B cell (primary cell): ENCODE data around the gene KCNQ2. TPM values are rescaled to one million over a fixed set of nuclear protein-coding genes. Genes with fewer than 3 reads are reported as not detected.

Experiments
- ATAC-seq: fragments of 200-7000 bp; cut with Tn5 transposase; one replicate; pipeline ENCODE4 v1.10.0; 2021; ENCODE audit warnings: low read depth, mild to moderate bottlenecking, moderate number of reproducible peaks, moderate library complexity
- CTCF ChIA-PET: fragments of 350-600 bp; sonication (Branson Sonifier 250); formaldehyde crosslinking; loops from one replicate; lab custom pipeline; 2021; ENCODE audit warnings: antibody characterized with exemption, inconsistent platforms; lab: Charles Lee
- POLR2A ChIA-PET: fragments of 350-600 bp; sonication (Branson Sonifier 250); formaldehyde crosslinking; loops from one replicate; lab custom pipeline; 2021; ENCODE audit warnings: antibody characterized with exemption; lab: Charles Lee
- DNase-seq: peaks from one replicate; pipeline ENCODE4 v3.0.0; 2013
- H2AFZ ChIP-seq: 2 replicates; pipeline ENCODE4 v1.6.1; 2012; ENCODE audit warnings: mild to moderate bottlenecking, low read depth, low read length; ENCODE audit not compliant: insufficient read depth, poor library complexity, severe bottlenecking
- H3K27ac ChIP-seq, 2 donors: 1 replicate in 1 of 2; 2 replicates in 1 of 2; pipeline ENCODE4 v1.5.1; 2012 to 2013; ENCODE audit warnings: low read length in 2 of 2, mild to moderate bottlenecking in 2 of 2, moderate library complexity in 1 of 2
- H3K27me3 ChIP-seq, 4 experiments: fragments of 200-600 bp in 1 of 4; sonication (generic) in 1 of 4; replicated peaks in 1 of 4; 1 replicate in 2 of 4; 2 replicates in 2 of 4; pipeline versions ENCODE4 v1.6.1 to v1.7.0; 2013 to 2016; ENCODE audit warnings: low read length in 3 of 4, mild to moderate bottlenecking in 2 of 4, mixed read lengths in 1 of 4, moderate library complexity in 1 of 4; ENCODE audit not compliant: insufficient read depth in 4 of 4, control insufficient read depth in 3 of 4; ENCODE audit errors: control extremely low read depth in 1 of 4
- H3K36me3 ChIP-seq, 2 experiments: replicated peaks in 1 of 2; 1 replicate in 1 of 2; 2 replicates in 1 of 2; pipeline versions ENCODE4 v1.6.1 to v1.7.1; 2013; ENCODE audit warnings: low read length in 1 of 2; ENCODE audit not compliant: insufficient read depth in 2 of 2, control insufficient read depth in 1 of 2; ENCODE audit errors: control extremely low read depth in 1 of 2, extremely low read depth in 1 of 2
- H3K4me1 ChIP-seq, 2 donors: fragments of 200-600 bp in 1 of 2; sonication (generic) in 1 of 2; 1 replicate in 1 of 2; 2 replicates in 1 of 2; pipeline versions ENCODE4 v1.5.1 to v1.6.1; 2013 to 2017; ENCODE audit warnings: low read length in 2 of 2; ENCODE audit not compliant: control insufficient read depth in 2 of 2, insufficient read depth in 2 of 2
- H3K4me2 ChIP-seq: replicated peaks from 2 replicates; pipeline ENCODE3; 2012; ENCODE audit warnings: mild to moderate bottlenecking, low read depth, low read length; ENCODE audit not compliant: poor library complexity, severe bottlenecking
- H3K4me3 ChIP-seq, 5 experiments: fragments of 200-600 bp in 1 of 5; sonication (generic) in 1 of 5; 1 replicate in 3 of 5; 2 replicates in 2 of 5; pipeline versions ENCODE4 v1.5.1 to v1.7.0; 2011 to 2016; ENCODE audit warnings: low read length in 4 of 5, mild to moderate bottlenecking in 4 of 5, low read depth in 2 of 5, control low read depth in 1 of 5, moderate library complexity in 1 of 5; ENCODE audit not compliant: insufficient read depth in 1 of 5; ENCODE audit errors: control extremely low read depth in 1 of 5, extremely low read depth in 1 of 5
- H3K79me2 ChIP-seq: fragments of 200-600 bp; sonication (generic); one replicate; pipeline ENCODE4 v1.6.0; 2016; ENCODE audit warnings: low read length; ENCODE audit not compliant: control insufficient read depth, insufficient read depth
- H3K9ac ChIP-seq: fragments of 200-600 bp; sonication (generic); 2 replicates; pipeline ENCODE4 v1.6.1; 2017; ENCODE audit warnings: mild to moderate bottlenecking, low read length, moderate library complexity
- H3K9me3 ChIP-seq, 3 donors: one replicate each; pipeline versions ENCODE4 v1.6.1 to v1.7.1; 2013; ENCODE audit warnings: low read length in 2 of 3; ENCODE audit not compliant: control insufficient read depth in 2 of 3, insufficient read depth in 1 of 3; ENCODE audit errors: control extremely low read depth in 1 of 3
- H4K20me1 ChIP-seq: 2 replicates; pipeline ENCODE4 v1.6.0; 2012; ENCODE audit warnings: mild to moderate bottlenecking, low read length; ENCODE audit not compliant: insufficient read depth, control insufficient read depth, poor library complexity, severe bottlenecking
- H3K27ac Mint-ChIP-seq: one replicate; pipeline ENCODE4 v1.8.0; 2021; ENCODE audit warnings: mixed read lengths
- H3K27me3 Mint-ChIP-seq: one replicate; pipeline ENCODE4 v1.8.0; 2021; ENCODE audit warnings: mixed read lengths
- H3K4me1 Mint-ChIP-seq: one replicate; pipeline ENCODE4 v1.8.0; 2021; ENCODE audit warnings: mixed read lengths
- H3K4me3 Mint-ChIP-seq: one replicate; pipeline ENCODE4 v1.8.0; 2021; ENCODE audit warnings: mixed read lengths
- H3K9me3 Mint-ChIP-seq: one replicate; pipeline ENCODE4 v1.8.0; 2022; ENCODE audit warnings: mixed read lengths; ENCODE audit not compliant: insufficient read depth
- CTCF ChIP-seq: fragments of 200-600 bp; IDR thresholded peaks from one replicate; pipeline ENCODE4 v1.8.0; 2022; ENCODE audit warnings: antibody characterized with exemption, mild to moderate bottlenecking
- EZH2 ChIP-seq: IDR thresholded peaks from 2 replicates; pipeline ENCODE4 v1.6.1; 2012; ENCODE audit warnings: borderline replicate concordance, low read depth, mild to moderate bottlenecking, moderate library complexity, low read length; ENCODE audit not compliant: insufficient read depth, poor library complexity, severe bottlenecking
- WGBS: methylation state at CpG from one replicate; pipeline ENCODE4 v1.1.5; 2013; ENCODE audit warnings: missing lambda C conversion rate; ENCODE audit not compliant: insufficient coverage; 5-methylcytosine and 5-hydroxymethylcytosine counted together
- intact Hi-C: fragments of 100-400 bp; cut with micrococcal nuclease; formaldehyde crosslinking; loops from one replicate; pipeline ENCODE4 v1.10.0; 2022
- polyA plus RNA-seq: library from polyadenylated mRNA; depleted of rRNA; stranded (reverse); fragments of >200 nt; gene quantifications from 2 replicates; pipeline ENCODE4 v1.2.3, GENCODE V29; 2012
- total RNA-seq, 2 donors: library from RNA; stranded (reverse); fragments of 120-200 nt in 1 of 2; gene quantifications; 1 replicate in 1 of 2; 2 replicates in 1 of 2; pipeline versions ENCODE4 v1.2.3 to v1.2.4, GENCODE V29; 2013 to 2022

The KCNQ2 gene
- total and polyA plus RNA-seq, 2 donors (not counting 1 experiment from before 2014, with no cell fraction given): 0.12 TPM; not detected in 1

- Mint-ChIP-seq H3K27me3 (no peaks in the 10 kb centered on the region), H3K4me1 (no peaks in the 10 kb centered on the region), H3K27ac (no peak overlapping the region), H3K9me3 (no peaks in the 10 kb centered on the region), H3K4me3 (no peak overlapping the region)
- Histone ChIP-seq H3K9me3 (peaks cover 0 to 6% (median 0%) of the 10 kb centered on the region in 3 donors), H3K4me1 (no peaks in the 10 kb centered on the region), H3K4me2 (no peak overlapping the region), H3K9ac (no peak overlapping the region), H3K79me2 (no peaks in the 10 kb centered on the region), H3K27ac (no peak overlapping the region), H3K27me3 (no peaks in the 10 kb centered on the region), H2AFZ (no peak overlapping the region), H4K20me1 (no peaks in the 10 kb centered on the region), H3K36me3 (no peaks in the 10 kb centered on the region), H3K4me3 (no peak overlapping the region)
- WGBS: 92% methylated on average over 18 of the region's 25 CpGs
- DNase-seq (no peak), ATAC-seq (no peak)
- CTCF ChIA-PET: no interaction called here
- POLR2A ChIA-PET: no interaction called here
- intact Hi-C loops: no loop called here
- TF ChIP-seq CTCF (no peak), EZH2 (no peak)
Measured at GRCh38 chr20:63422653-63423052, 49.8 kb downstream of the KCNQ2 start.

DNA sequence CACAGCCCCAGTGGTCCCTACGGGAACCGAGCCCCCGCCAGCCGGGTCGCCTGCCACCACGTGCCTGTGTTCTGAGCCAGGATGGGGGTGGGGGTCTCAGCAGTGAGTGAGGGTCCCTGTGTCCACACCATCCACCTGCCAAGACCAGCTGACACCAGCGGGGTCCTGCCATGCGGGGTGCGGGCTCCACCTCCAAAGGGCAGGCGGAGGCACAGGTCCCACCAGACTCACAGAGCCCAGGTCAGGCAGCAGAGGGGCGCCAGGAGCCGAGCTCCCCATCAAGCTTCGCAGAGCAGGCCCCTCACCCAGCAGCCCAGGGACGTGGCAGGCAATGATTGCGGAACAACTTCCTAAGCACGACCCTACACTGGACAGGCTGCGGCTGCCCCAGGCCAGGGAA lies 50.5 kb downstream of the KCNQ2 start:
- Histone ChIP-seq H3K36me3 (no peaks in the 10 kb centered on the region), H3K27ac (no peak overlapping the region), H3K4me2 (no peak overlapping the region), H3K79me2 (no peaks in the 10 kb centered on the region), H3K4me1 (no peaks in the 10 kb centered on the region), H3K9me3 (peaks cover 0 to 6% (median 0%) of the 10 kb centered on the region in 3 donors), H2AFZ (no peak overlapping the region), H3K9ac (no peak overlapping the region), H3K27me3 (no peaks in the 10 kb centered on the region), H4K20me1 (no peaks in the 10 kb centered on the region), H3K4me3 (no peak overlapping the region)
- TF ChIP-seq CTCF (no peak), EZH2 (no peak)
- Mint-ChIP-seq H3K27me3 (peaks cover 4% of the 10 kb centered on the region), H3K4me1 (no peaks in the 10 kb centered on the region), H3K27ac (no peak overlapping the region), H3K9me3 (no peaks in the 10 kb centered on the region), H3K4me3 (no peak overlapping the region)
- ATAC-seq (no peak), DNase-seq (no peak)
- POLR2A ChIA-PET: no interaction called here
- WGBS: 91% methylated on average over 16 of the region's 17 CpGs
- CTCF ChIA-PET: no interaction called here
- intact Hi-C loops: no loop called here
